Measurements from ENCODE around the gene OXCT2. TPM values are rescaled to one million over a fixed set of nuclear protein-coding genes. Genes with fewer than 3 reads are reported as not detected.
A peak's percentile ranks its signal among the peaks of the same experiment; 100 is the strongest.
"Not testable (repeated sequence)": the region's sequence is repeated elsewhere in the genome, so short reads cannot be mapped to it uniquely, and the experiment has no call there.

Gene OXCT2
- total and polyA plus RNA-seq, 9 of the 15 experiments (the other 6 are each of a cell fraction or from before 2014, with no cell fraction given) = 0.08 to 0.64 (median 0.22) TPM; not detected in 2

GRCh38 chr1:39788426-39788757 is 17.2 kb upstream of the OXCT2 start:
- CTCF ChIA-PET (ENCODE audit: low intra/inter-chr PET ratio) = no interaction called here
- H3K4me2 ChIP-seq (ENCODE audit: insufficient read depth, low read length) = peak overlapping the region; percentile 87; the same call in 1 of the 2 replicates
- no peaks in the 10 kb centered on the region for H3K36me3 ChIP-seq (ENCODE audit: control insufficient read depth, insufficient read depth, low read length)
- no peaks in the 10 kb centered on the region for H3K9me1 ChIP-seq (ENCODE audit: control insufficient read depth, insufficient read depth, low read length)
- H2AFZ ChIP-seq (ENCODE audit: low read depth, low read length) = peak overlapping the region; percentile 97
- POLR2A ChIA-PET = interaction anchor here (0.6 kb wide), 1 partner anchor 45 kb away, joined by 3 read pairs; no protein-coding TSS in a partner anchor
- H3K4me3 ChIP-seq = peak overlapping the region; percentile 61
- H4K20me1 ChIP-seq (replicated peaks; ENCODE audit: control insufficient read depth, insufficient read depth, low read length) = no peaks in the 10 kb centered on the region
- no peak overlapping the region for H3K27ac ChIP-seq (ENCODE audit: extremely low read depth, low read depth, low read length)
- peak; percentile 69 for ATAC-seq
- BruUV-seq (replicated peaks) = no TSS peak
- WGBS (ENCODE audit: insufficient coverage, low coverage, missing lambda C conversion rate) = 1% methylated on average over 12 of the region's 51 CpGs
- H3K79me2 ChIP-seq (ENCODE audit: control insufficient read depth, insufficient read depth, low read length) = no peaks in the 10 kb centered on the region
- H3K9ac ChIP-seq (ENCODE audit: insufficient read depth in 1 of 2, low read depth in 2 of 2, low read length in 2 of 2) = peak overlapping the region in 1 of 2 experiments; percentile 97; a peak in 2 of 4 replicates
- TF ChIP-seq, protein P1, sequence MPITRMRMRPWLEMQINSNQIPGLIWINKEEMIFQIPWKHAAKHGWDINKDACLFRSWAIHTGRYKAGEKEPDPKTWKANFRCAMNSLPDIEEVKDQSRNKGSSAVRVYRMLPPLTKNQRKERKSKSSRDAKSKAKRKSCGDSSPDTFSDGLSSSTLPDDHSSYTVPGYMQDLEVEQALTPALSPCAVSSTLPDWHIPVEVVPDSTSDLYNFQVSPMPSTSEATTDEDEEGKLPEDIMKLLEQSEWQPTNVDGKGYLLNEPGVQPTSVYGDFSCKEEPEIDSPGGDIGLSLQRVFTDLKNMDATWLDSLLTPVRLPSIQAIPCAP (CRISPR knock-in tag; IDR thresholded peaks at IDR 0.05; ENCODE audit: borderline replicate concordance) = no peak
- TF ChIP-seq NCOA6 (IDR thresholded peaks at IDR 0.05) = 0 out of 2 replicates have a peak, but pooled peaks have one; percentile 61
- intact Hi-C loops (cut with micrococcal nuclease) = no loop called here
- no peaks in the 10 kb centered on the region for H3K9me3 ChIP-seq (replicated peaks; ENCODE audit: control insufficient read depth, insufficient read depth, low read depth, low read length)
- in situ Hi-C loops (cut with MboI) = no loop called here
- FAIRE-seq = no peak
- peaks cover 0 to 11% of the 10 kb centered on the region in 2 experiments; a peak in 1 of 5 replicates for H3K27me3 ChIP-seq (ENCODE audit: control insufficient read depth in 2 of 2, insufficient read depth in 2 of 2, low read length in 2 of 2)
- DNase-seq (ENCODE audit: extremely low read depth in 1 of 4, low spot score in 3 of 4) = peak in 2 of 4 experiments; percentile 72 to 74
- H3K4me1 ChIP-seq (replicated peaks in 1 of 2; ENCODE audit: control insufficient read depth in 2 of 2, insufficient read depth in 2 of 2, low read length in 2 of 2) = peaks cover 0 to 19% of the 10 kb centered on the region in 2 experiments; a peak in 4 of 5 replicates

GRCh38 chr1:39787964-39788363 is 16.8 kb upstream of the OXCT2 start:
- DNase-seq (ENCODE audit: extremely low read depth in 1 of 4, low spot score in 3 of 4); H2AFZ ChIP-seq (ENCODE audit: low read depth, low read length); FAIRE-seq; ATAC-seq; H3K9me3 ChIP-seq (replicated peaks; ENCODE audit: control insufficient read depth, insufficient read depth, low read depth, low read length); H3K4me2 ChIP-seq (ENCODE audit: insufficient read depth, low read length); H3K36me3 ChIP-seq (ENCODE audit: control insufficient read depth, insufficient read depth, low read length); H3K9me1 ChIP-seq (ENCODE audit: control insufficient read depth, insufficient read depth, low read length); H4K20me1 ChIP-seq (replicated peaks; ENCODE audit: control insufficient read depth, insufficient read depth, low read length); H3K79me2 ChIP-seq (ENCODE audit: control insufficient read depth, insufficient read depth, low read length); CTCF ChIA-PET (ENCODE audit: low intra/inter-chr PET ratio); BruUV-seq (replicated peaks); H3K9ac ChIP-seq (ENCODE audit: insufficient read depth in 1 of 2, low read depth in 2 of 2, low read length in 2 of 2); intact Hi-C loops (cut with micrococcal nuclease); H3K4me3 ChIP-seq; H3K27ac ChIP-seq (ENCODE audit: extremely low read depth, low read depth, low read length); in situ Hi-C loops (cut with MboI): not testable (repeated sequence)
- WGBS (ENCODE audit: insufficient coverage, low coverage, missing lambda C conversion rate) = 89% methylated on average over 18 of the region's 55 CpGs
- POLR2A ChIA-PET = interaction anchor here (0.6 kb wide), 1 partner anchor 45 kb away, joined by 3 read pairs; no protein-coding TSS in a partner anchor
- peaks cover 0 to 19% of the 10 kb centered on the region in 2 experiments; a peak in 4 of 5 replicates for H3K4me1 ChIP-seq (replicated peaks in 1 of 2; ENCODE audit: control insufficient read depth in 2 of 2, insufficient read depth in 2 of 2, low read length in 2 of 2)
- peaks cover 2 to 14% of the 10 kb centered on the region in 2 experiments; a peak in 4 of 5 replicates for H3K27me3 ChIP-seq (ENCODE audit: control insufficient read depth in 2 of 2, insufficient read depth in 2 of 2, low read length in 2 of 2)

Measured in K562 (cell line).